Nephron (organoid): ENCODE data around the gene WDFY4.
A peak's percentile ranks its signal among the peaks of the same experiment; 100 is the strongest.

Source experiments
- H3K27ac Mint-ChIP-seq, 3 experiments: 2 replicates each; pipeline ENCODE4 v1.8.0; 2020; ENCODE audit warnings: mixed read lengths in 3 of 3, mild to moderate bottlenecking in 2 of 3, moderate library complexity in 1 of 3
- H3K27me3 Mint-ChIP-seq: 2 replicates; pipeline ENCODE4 v1.8.0; 2021; ENCODE audit warnings: low read depth, mild to moderate bottlenecking, moderate library complexity, mixed read lengths
- H3K36me3 Mint-ChIP-seq: 2 replicates; pipeline ENCODE4 v1.8.0; 2020; ENCODE audit warnings: low read depth, mixed read lengths
- H3K4me1 Mint-ChIP-seq: 2 replicates; pipeline ENCODE4 v1.8.0; 2020; ENCODE audit warnings: mixed read lengths
- H3K4me3 Mint-ChIP-seq, 3 experiments: 2 replicates each; pipeline ENCODE4 v1.8.0; 2020; ENCODE audit warnings: mild to moderate bottlenecking in 3 of 3, mixed read lengths in 3 of 3, moderate library complexity in 2 of 3
- H3K9me3 Mint-ChIP-seq: 2 replicates; pipeline ENCODE4 v1.8.0; 2020; ENCODE audit warnings: mixed read lengths
- TF ChIP-seq, protein P1 (sequence below), 3 experiments: fragments of 200-600 bp; sonication (generic); IDR thresholded peaks; one replicate each; pipeline ENCODE4 v1.5.0; 2021; ENCODE audit warnings: antibody characterized with exemption in 3 of 3; ENCODE audit not compliant: unreplicated experiment in 3 of 3

The WDFY4 gene

GRCh38 chr10:48898426-48898825 lies 213.8 kb downstream of the WDFY4 start:
- H3K4me1 Mint-ChIP-seq, result peaks cover 22% of the 10 kb centered on the region
- no peaks in the 10 kb centered on the region for H3K9me3 Mint-ChIP-seq

GRCh38 chr10:48899781-48900180 lies 215.1 kb downstream of the WDFY4 start:
- peaks cover 16% of the 10 kb centered on the region for H3K4me1 Mint-ChIP-seq
- no peak overlapping the region for H3K4me3 Mint-ChIP-seq
- H3K27me3 Mint-ChIP-seq, result peaks cover 13% of the 10 kb centered on the region
- H3K27ac Mint-ChIP-seq, result no peak overlapping the region
- TF ChIP-seq, protein P1, sequence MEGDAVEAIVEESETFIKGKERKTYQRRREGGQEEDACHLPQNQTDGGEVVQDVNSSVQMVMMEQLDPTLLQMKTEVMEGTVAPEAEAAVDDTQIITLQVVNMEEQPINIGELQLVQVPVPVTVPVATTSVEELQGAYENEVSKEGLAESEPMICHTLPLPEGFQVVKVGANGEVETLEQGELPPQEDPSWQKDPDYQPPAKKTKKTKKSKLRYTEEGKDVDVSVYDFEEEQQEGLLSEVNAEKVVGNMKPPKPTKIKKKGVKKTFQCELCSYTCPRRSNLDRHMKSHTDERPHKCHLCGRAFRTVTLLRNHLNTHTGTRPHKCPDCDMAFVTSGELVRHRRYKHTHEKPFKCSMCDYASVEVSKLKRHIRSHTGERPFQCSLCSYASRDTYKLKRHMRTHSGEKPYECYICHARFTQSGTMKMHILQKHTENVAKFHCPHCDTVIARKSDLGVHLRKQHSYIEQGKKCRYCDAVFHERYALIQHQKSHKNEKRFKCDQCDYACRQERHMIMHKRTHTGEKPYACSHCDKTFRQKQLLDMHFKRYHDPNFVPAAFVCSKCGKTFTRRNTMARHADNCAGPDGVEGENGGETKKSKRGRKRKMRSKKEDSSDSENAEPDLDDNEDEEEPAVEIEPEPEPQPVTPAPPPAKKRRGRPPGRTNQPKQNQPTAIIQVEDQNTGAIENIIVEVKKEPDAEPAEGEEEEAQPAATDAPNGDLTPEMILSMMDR (IDR thresholded peaks at IDR 0.05; ENCODE audit: unreplicated experiment in 3 of 3), result no peak
- H3K36me3 Mint-ChIP-seq, result no peaks in the 10 kb centered on the region
- no peaks in the 10 kb centered on the region for H3K9me3 Mint-ChIP-seq

More at GRCh38 chr10:48898426-48898825, 213.8 kb downstream of the WDFY4 start:
- TF ChIP-seq, protein P1 (IDR thresholded peaks at IDR 0.05; ENCODE audit: unreplicated experiment in 3 of 3), result no peak
- no peak overlapping the region for H3K4me3 Mint-ChIP-seq
- H3K27ac Mint-ChIP-seq, result no peak overlapping the region
- H3K27me3 Mint-ChIP-seq, result peaks cover 11% of the 10 kb centered on the region
- no peaks in the 10 kb centered on the region for H3K36me3 Mint-ChIP-seq

GRCh38 chr10:48900371-48900801 lies 215.7 kb downstream of the WDFY4 start:
- peak overlapping the region in 1 of 3 experiments; percentile 38 for H3K27ac Mint-ChIP-seq
- TF ChIP-seq, protein P1 (IDR thresholded peaks at IDR 0.05; ENCODE audit: unreplicated experiment in 3 of 3), result no peak
- peaks cover 13% of the 10 kb centered on the region for H3K27me3 Mint-ChIP-seq
- peaks cover 13% of the 10 kb centered on the region for H3K4me1 Mint-ChIP-seq
- H3K36me3 Mint-ChIP-seq, result no peaks in the 10 kb centered on the region
- no peak overlapping the region for H3K4me3 Mint-ChIP-seq
- no peaks in the 10 kb centered on the region for H3K9me3 Mint-ChIP-seq

GRCh38 chr10:48901319-48901718 lies 216.6 kb downstream of the WDFY4 start:
- Mint-ChIP-seq H3K9me3 (no peaks in the 10 kb centered on the region), H3K27ac (peak overlapping the region in 1 of 3 experiments; percentile 38), H3K4me1 (peaks cover 5% of the 10 kb centered on the region), H3K36me3 (no peaks in the 10 kb centered on the region), H3K4me3 (no peak overlapping the region), H3K27me3 (peaks cover 13% of the 10 kb centered on the region)
- TF ChIP-seq, protein P1 (IDR thresholded peaks at IDR 0.05; ENCODE audit: unreplicated experiment in 3 of 3), result no peak

- H3K36me3 Mint-ChIP-seq, result no peaks in the 10 kb centered on the region
- peaks cover 13% of the 10 kb centered on the region for H3K27me3 Mint-ChIP-seq
- peaks cover 5% of the 10 kb centered on the region for H3K4me1 Mint-ChIP-seq
- H3K4me3 Mint-ChIP-seq, result no peak overlapping the region
- TF ChIP-seq, protein P1 (IDR thresholded peaks at IDR 0.05; ENCODE audit: unreplicated experiment in 3 of 3), result no peak
- H3K9me3 Mint-ChIP-seq, result no peaks in the 10 kb centered on the region
- H3K27ac Mint-ChIP-seq, result no peak overlapping the region
Measured at GRCh38 chr10:48902096-48902495, 217.4 kb downstream of the WDFY4 start.

GRCh38 chr10:48903151-48903550 lies 218.5 kb downstream of the WDFY4 start:
- no peak overlapping the region for H3K4me3 Mint-ChIP-seq
- no peak overlapping the region for H3K27ac Mint-ChIP-seq
- H3K27me3 Mint-ChIP-seq, result peaks cover 16% of the 10 kb centered on the region
- H3K36me3 Mint-ChIP-seq, result no peaks in the 10 kb centered on the region
- TF ChIP-seq, protein P1 (IDR thresholded peaks at IDR 0.05; ENCODE audit: unreplicated experiment in 3 of 3), result no peak
- peaks cover 5% of the 10 kb centered on the region for H3K4me1 Mint-ChIP-seq
- H3K9me3 Mint-ChIP-seq, result no peaks in the 10 kb centered on the region
